NCI-H1048 (cell line): ENCODE results near the gene CD209.

ENCODE experiments used
- DNase-seq: peaks from one replicate; lab custom pipeline; 2025; lab: John Stamatoyannopoulos, UW

The CD209 gene

DNA sequence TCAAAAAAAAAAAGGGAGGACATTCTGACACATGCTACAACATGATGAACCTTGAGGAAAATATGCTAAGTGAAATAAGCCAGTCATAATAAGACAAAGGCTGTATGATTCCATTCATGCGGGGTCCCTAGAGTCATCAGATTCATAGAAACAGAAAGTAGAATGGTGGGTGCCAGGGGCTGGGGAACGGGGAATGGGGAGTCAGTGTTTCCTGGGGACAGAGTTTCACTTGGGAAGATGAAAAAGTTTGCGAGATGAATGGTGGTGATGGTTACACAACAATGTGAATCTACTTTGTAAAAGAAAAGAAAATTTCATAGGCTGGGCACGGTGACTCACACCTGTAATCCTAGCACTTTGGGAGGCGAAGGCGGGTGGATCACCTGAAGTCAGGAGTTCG is 9.3 kb downstream of the CD209 start:
- no peak for DNase-seq

DNA sequence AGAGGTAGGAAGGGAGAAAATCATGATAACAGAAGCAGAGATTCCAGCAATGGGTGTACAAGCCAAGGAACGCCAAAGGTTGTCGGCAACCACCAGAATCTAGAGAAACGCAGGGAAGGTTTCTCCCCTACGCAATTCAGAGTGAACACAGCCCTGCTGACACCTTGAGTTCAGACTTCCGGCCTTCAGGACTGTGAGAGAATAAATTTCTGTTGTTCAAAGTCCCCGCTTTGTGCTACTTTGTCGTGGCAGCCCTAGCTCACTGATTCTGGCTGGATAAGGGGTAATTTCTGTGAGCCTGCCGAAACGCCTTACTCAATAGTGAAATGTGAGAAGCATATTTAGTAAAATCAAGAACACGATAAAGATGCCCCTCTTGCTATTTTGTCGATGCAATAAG is 10.1 kb downstream of the CD209 start:
- DNase-seq = no peak

DNA sequence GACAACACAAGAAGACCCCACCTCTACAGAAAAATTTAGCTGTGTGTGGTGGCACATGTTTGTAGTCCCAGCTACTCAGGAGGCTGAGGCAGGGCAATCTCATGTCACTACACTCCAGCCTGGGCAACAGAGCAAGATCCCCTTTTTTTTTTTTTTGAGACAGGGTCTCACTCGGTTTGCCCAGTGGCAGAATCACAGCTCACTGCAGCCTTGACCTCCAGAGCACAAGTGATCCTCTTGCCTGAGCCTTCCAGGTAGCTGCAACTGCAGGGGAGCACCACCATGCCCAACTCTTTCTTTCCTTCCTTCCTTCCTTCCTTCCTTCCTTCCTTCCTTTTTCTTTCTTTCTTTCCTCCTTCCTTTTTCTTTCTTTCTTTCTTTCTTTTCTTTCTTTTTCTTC is 11.2 kb downstream of the CD209 start:
- no peak for DNase-seq

DNA sequence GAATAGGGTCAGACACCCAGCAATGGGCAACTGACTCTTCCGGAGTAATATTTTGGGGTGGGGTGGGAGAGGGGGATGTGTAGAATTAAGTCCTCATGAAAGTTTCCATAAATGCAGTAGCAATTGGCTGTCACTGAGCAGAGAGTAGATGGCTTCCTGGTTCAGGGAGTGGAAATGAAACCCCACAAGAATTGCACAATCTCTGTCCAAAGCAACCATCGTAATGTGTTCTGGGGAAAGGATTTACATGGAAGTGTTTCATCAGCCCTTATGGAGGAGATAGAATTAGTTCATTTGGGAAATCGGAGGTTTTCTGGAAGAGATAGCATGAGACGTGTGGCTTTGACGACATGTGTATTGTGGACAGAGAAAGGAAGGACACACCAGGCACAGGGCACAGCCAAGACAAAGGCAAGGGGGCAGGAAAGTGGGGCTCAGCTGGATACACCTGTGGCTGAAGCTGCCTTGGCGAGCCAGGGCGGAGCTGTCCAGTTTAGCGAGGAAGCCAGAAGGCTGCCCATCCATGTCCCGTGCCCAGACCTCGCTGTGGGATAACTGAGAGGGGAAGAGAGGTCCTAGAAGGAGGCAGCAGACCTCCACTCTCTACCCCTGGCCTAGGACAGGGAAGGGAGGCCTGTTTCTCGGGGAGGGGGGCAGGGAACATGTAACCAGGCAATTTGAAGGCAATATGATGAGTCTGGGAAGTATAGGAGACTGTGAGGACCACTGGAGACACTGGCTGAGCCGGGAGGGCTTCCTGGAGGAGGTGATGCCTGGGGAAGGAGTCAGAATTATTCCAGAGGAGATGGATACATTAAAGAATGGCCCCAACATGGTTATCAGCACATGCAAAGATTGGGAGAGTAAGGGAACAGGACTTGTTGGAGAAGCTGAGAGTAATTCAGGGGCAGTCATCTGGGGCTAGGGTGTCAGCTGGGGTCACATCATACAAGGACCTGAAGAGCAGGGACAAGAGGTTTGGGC is 12.8 kb downstream of the CD209 start:
- DNase-seq = no peak

DNA sequence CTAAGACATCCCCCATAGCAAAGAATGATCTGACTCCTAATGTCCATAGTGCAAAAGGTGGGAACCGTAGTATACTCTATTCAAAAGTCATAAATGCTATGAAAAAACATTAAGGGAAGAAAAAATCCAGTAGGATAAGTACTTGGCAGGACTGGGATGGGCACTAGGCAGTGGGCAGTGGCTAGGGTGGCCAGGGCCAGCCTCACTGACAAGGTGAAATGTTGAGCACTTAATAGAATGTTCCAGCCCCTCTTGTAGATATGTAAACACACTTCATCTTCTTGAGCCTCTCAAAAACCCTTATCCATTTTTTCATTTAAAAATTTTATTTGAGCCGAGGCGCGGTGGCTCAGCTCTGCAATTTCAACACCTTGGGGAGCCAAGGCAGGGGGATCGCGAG is 14.0 kb downstream of the CD209 start:
- DNase-seq = no peak

DNA sequence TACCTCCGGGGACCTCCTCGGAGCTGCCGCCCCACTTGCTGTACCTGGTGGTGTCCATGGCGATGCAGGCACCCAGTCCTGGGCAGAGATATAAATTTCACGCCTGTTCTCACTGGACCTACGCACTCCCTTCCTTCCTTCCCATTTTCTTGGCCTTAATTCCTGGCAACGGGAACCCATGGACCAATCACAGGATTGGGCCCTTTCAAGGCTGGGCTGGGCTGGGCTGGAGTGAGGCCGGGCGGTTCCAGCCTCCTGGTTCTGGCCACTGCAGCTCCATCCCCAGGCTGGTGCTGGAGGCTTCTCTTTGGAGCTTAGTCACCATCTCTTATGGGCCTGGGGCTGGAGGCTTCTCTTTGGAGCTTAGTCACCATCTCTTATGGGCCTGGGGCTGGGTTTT is 15.3 kb downstream of the CD209 start, which contains the start of gene CLEC4G:
Gene CLEC4G, minus strand, starts transcription at position 66 of the 400 bp plus-strand sequence. Its CDS starts 8 bp downstream, at position 58.
- DNase-seq = no peak

DNA sequence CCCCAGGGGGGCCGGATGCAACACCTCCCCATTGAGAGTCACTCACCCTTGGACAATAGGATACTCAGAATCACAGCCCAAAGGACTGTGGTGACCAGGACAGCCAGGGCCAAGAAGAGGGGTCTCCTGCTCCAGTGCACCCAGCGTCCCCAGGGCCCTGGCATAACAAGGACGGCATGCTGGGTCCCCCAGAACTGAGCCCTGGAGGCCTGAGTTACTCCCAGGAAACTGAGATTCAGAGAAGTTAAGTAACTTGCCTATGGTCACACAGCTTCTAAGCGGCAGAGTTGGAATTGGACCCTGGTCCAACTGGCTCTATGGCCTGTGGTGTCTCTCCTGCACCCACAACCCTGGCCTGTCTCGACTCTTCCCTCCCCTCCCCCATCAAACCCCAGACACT is 15.7 kb downstream of the CD209 start:
- no peak for DNase-seq

DNA sequence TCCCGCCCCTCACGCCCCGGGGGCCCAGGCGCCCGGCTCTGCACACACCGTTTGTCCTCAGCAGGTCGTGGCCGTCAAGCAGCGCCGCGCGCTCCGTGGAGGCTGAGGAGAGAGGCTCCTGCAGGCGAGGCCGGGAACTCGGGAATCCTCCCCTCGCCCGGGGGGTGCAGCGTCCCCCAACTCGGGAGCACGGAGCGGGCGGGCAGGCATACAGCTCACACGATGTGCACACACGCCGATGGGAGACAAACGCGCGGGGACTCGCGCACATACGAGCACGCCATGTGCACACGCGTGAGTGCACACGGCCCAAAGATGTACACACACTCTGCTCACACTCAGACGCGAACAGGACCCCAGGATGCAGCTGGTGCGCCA is 16.1 kb downstream of the CD209 start:
- no peak for DNase-seq

DNA sequence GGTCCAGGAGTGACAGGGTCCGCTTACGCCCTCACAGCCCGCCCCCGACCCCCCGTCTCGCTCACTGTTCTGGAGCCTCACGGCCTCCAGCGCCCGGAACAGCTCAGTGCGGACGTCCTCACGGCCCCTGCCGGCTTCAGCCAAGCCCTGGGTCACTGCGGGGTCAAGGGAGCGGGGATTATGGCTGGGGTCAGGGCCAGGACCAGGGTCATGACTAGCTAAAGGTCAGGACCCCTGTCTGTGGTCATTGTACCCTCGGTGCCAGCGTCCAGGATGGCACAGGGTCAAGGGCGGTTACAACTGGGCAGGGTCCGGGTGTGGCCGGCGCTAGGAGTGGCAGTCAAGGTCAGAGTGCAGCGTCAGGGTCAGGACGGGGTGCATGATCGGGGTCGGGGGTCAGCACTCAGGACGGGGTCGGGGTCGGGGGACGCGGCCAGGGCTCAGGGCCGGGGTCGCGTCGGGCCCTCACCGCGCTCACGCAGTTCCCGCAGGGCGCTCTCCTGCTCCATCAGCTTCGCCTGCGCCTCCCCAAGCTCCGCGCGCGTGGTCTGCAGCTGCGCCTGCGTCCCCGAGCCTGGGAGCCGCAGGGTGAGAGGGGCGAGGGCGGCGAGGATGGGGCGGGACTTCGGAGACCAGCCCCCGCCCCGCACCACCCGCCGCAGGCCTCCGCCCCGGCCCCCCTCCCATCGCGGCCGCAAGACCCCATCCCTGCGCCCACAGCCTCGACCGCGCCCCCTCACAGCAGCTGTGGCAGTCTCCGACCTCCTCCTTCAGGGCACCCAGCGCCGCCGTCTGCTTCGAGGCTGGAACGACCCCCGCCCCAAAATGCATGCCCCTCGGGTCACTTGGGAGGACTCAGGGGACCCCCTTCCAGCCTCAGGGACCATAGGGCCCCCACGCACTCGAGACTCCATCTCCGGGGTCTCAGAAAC is 16.8 kb downstream of the CD209 start:
- DNase-seq = no peak

DNA sequence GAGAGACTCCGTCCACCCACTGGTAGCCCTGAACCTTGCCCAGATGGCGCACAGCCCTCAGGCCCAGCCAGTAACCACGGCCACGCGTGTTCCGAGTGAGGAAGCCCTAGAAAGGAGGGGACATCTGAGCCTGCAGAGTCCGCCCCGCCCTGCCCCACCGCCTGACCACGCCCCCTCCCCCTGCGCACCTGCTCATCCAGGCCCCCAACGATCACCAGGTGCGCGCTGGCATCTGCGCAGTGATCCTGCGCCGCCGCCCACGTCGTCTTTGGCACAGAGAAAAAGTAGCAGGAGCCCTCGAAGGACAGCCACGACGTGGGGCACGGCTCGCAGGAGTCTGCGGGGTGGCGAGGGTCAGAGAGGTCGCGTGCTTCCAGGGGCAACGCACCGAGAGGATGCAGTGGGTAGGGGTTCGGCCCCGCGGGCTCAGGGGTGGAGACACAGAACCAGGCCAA is 17.5 kb downstream of the CD209 start:
- DNase-seq = no peak

DNA sequence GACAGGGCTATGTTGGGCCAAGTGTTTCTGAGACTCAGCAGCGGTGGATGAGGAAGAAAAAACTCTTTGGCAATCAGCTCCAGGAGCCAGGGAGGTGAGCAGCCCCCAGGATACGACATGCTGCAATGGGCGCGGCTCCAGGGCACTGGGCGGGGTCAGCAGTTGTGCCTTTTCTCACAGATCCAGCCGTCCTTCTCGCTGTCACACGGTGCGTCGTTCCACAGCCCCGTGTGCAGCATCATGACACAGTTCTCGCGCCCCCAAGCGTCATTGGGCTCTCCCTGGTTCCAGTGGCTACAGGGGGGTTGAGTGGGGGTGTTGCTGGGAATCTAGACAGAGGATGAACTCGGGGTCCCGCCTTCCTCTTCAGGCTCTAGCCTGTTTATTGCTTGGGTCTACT is 18.1 kb downstream of the CD209 start:
- DNase-seq = no peak

DNA sequence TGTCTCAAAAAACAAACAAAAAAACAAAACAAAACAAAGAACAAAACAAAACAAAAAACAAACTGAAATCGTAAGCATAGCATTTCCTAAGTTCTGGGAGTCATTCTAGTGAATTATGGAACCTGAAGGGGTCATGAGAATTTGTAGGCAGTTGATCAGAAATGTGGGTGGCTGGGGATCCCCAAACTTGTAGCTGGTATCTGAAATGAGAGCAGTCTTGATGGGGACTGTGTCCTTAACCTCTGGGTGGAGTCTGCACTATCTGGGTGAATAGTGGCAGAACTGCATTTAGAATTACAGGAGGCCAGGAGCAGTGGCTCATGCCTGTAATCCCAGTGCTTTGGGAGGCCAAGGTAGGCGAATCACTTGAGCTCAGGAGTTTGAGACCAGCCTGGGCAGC is 21.5 kb downstream of the CD209 start:
- DNase-seq = no peak

DNA sequence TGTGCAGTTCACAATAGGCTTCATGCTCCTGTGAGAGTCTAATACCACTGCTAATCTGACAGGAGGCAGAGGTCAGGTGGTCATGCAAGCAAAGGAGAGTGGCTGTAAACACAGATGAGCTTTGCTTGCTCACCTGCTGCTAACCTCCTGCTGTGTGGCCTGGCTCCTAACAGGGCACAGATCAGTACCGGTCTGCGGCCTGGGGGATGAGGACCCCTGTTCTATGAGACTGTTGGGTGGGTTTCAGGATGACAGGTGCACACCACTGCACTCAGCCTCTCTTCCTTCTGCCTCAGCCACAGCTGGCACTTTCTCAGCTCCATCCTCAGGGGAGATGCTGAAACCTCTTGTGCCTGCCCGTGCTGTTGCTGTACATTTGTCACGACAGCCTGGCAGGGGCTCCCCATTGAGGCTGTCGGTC is 25.1 kb downstream of the CD209 start:
- no peak for DNase-seq

DNA sequence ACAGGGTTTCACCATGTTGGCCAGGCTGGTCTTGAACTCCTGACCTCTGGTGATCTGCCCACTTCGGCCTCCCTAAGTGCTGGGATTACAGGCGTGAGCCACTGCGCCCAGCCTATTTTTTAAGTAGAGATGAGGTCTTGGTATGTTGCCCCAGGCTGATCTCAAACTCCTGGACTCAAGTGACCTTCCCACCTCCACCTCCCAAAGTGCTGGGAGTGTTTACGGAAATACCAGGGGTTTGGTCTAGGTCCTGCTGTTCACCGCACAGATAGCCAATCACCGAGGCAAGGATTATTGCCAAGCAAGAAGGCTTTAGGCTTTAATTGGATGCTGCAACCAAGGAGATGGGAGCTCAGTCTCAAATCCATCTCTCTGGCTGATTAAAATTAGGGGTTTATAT is 27.0 kb downstream of the CD209 start:
- DNase-seq = no peak

DNA sequence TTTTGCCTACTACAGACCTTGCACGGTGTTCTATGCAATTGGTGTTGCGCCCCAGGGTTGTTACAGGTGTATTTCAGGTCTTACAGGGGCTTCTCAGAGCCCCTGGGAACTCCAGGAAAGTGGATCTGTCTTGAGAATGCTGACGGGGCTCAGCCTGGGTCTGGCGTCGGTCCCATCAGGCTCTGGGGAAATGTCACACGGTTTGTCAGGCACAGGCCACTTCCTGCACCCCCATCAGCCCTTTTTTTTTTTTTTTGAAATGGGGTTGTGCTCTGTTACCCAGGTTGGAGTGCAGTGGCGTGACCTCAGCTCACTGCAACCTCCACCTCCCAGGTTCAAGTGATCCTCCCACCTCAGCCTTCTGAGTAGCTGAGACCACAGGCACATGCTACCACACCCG is 28.7 kb downstream of the CD209 start:
- no peak for DNase-seq

DNA sequence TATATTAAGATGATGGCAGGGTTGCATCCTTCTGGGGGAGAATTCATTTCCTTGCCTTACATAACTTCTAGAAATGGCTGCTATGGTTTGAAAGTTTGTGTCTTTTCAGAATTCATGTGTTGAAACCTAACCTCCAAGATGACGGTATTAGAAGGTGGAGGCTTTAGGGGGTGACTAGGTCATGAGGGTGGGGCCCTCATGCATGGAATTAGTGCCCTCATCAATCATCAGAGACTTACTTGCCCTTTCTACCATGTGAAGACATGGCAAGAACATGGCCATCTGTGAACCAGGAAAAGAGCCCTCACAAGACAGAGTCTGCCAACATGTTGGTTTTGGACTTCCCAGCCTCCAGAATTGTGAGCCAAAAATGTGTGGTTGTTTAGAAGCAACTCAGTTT is 30.6 kb downstream of the CD209 start:
- DNase-seq = no peak

DNA sequence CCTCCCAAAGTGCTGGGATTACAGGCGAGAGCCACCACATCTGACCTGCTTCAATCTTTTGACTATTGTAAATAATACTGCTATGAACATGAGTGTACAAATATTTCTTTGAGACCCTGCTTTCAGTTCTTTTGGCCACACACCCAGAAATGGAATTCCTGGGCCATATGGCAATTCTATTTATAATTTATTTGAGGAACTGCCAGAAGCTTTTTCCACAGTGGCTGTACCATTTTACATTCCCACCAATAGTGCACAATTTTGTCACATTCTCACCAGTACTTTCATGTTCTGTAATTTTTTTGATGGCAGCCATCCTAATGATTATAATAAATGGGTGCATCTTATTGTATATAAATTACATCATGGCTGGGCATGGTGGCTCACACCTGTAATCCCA is 31.7 kb downstream of the CD209 start:
- DNase-seq = no peak

DNA sequence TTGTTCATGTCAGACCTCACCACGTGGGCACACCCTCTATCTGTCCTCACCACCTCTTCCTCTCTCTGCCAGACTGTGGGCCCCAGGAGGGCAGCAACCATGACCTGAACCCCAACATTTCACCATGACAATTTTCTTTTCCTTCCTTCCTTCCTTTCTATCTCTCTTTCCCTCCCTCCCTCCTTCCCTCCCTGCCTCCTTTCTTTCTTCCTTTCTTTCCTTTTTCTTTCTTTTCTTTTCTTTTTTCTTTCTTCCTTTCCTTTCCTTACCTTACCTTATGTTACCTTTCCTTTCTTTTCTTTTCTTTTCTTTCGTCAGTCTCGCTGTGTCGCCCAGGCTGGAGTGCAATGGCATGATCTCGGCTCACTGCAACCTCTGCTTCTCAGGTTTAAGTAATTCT is 36.7 kb downstream of the CD209 start:
- no peak for DNase-seq

DNA sequence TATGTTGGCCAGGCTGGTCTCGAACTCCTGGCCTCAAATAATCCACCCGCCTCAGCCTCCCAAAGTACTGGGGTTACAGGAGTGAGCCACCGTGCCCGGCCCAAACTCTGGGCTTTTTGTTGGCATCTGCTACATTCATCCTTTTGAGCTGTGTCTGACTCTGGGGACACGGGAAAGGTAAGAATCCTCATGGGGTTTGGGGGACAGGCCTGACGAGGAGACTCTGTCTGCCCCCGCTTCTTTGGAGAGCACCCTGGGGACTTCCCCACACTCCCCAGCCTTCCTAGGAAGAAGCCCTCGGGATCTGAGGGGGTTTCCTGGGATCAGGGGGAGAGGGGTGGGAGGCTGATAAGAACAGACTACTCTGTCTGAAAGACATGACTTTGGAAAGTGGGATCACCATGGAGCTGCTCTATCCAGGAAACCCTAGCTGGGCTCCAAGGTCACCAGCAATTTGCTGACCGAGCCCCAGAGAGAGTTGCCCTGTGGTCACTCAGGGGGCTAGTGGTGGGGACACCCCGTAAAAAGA is 37.3 kb downstream of the CD209 start:
- DNase-seq = no peak

DNA sequence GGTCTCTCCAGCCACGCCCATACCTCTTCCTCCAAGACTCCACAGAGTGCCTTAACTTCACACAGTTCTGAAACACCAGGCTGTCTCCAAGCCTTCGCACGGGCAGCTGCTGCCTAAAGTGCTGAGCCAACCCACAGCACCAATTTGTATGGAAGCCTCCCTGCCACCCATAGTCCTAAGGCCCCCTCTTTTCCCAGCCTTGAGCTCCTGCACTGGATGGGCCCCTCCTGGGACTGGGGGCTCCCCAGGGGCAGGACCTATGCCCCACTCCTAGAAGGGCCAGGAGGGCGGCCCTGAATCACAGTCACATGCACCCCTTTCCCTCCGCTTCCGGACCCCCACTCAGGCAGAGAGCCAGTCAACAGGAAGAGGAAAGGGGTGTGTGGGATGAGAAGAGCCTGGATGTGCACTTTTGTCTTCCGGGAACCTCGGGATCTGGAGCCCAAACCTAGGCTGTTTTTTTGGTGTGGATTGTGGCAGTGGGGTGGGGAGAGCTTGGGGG is 40.3 kb downstream of the CD209 start:
- DNase-seq = no peak

DNA sequence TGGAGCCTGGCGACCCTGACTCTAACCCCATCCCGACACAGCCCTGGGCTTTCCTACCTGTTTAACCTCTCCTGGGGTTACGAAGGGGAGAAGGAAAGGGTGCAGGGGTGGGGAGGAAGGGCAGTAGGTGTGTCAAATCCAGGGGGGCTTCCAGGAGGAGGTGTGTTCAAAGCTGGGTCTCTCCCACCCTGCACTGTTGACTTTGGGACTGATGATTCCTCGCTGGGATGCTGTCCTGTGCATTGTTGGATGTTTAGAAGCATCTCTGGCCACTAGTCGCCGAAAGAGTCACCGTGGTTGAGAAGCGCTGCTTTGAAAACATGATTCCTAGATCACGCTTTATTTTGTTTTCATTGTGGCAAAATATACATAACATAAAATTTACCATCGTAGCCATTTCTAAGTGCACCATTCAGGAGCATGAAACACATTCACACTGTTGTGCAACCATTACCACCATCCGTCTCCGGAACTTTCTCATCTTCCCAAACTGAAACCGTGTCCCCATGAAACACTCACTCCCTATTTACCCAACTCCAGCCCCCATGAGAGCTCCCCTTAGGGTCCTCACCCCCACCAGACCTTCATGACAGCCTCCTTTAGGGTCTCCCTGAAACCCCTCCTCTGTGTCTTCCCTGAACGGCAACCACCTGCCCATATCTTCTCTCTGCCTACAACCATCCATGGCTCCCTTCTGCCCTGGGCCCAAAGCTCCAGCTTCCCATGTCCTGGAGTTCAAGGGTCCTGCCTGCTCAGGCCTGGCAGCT is 41.0 kb downstream of the CD209 start:
- no peak for DNase-seq
